Iris pigment epithelial cell (primary cell): ENCODE data around the gene MYO9B.
"Not testable (repeated sequence)": the region's sequence is repeated elsewhere in the genome, so short reads cannot be mapped to it uniquely, and the experiment has no call there.

Experiments used
- DNase-seq: peaks from one replicate; pipeline ENCODE4 v3.0.0-alpha.2; 2011; ENCODE audit warnings: low read depth

The MYO9B gene

GRCh38 chr19:17180997-17181702, 105.6 kb downstream of the MYO9B start:
- no peak for DNase-seq

- DNase-seq, result no peak
These were observed 107.7 kb downstream of the MYO9B start for GRCh38 chr19:17183271-17183761.

- DNase-seq, result no peak
These were observed 108.3 kb downstream of the MYO9B start for GRCh38 chr19:17183858-17184321.

DNA sequence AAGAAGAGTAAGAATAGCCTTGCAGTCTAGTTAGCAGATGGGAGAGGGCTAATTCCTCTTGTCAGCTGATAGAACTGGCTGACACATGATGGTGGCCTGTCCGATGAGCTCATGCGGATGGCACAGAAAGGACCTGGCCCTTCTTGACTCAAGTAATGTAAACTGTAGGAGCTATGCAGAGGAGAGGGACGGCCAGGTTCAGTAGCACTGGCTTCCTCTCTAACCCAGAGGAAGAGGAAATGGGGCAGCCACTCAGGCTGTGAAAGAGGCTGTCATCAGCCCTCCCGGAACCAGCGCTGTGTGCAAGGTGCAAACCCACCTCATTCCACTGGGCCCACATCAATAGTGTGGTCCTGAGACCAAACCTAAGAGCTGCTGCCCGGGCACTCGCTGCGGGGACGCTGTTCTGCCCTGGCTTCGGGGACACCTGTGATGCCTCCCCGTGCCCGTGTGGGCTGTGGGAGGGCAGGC, 108.8 kb downstream of the MYO9B start:
- no peak for DNase-seq

- no peak for DNase-seq
These were observed 110.0 kb downstream of the MYO9B start for GRCh38 chr19:17185590-17185989.

- DNase-seq, result not testable (repeated sequence)
These were observed 116.2 kb downstream of the MYO9B start for GRCh38 chr19:17191736-17192135.

- no peak for DNase-seq
These were observed 117.2 kb downstream of the MYO9B start for GRCh38 chr19:17192751-17193150.

DNA sequence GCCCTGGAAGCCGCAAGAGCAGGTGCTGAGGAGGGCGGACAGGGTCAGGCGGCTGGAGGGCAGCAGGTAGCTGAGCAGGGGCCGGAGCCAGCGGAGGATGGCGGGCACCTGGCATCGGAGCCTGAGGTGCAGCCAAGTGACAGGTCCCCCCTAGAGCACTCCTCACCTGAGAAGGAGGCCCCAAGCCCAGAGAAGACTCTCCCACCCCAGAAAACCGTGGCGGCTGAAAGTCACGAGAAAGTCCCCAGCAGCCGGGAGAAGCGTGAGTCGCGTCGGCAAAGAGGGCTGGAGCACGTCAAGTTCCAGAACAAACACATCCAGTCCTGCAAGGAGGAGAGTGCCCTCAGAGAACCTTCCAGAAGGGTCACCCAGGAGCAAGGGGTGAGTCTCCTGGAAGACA, 119.0 kb downstream of the MYO9B start:
- DNase-seq, result no peak

GRCh38 chr19:17195106-17195505, 119.5 kb downstream of the MYO9B start:
- DNase-seq, result no peak

DNA sequence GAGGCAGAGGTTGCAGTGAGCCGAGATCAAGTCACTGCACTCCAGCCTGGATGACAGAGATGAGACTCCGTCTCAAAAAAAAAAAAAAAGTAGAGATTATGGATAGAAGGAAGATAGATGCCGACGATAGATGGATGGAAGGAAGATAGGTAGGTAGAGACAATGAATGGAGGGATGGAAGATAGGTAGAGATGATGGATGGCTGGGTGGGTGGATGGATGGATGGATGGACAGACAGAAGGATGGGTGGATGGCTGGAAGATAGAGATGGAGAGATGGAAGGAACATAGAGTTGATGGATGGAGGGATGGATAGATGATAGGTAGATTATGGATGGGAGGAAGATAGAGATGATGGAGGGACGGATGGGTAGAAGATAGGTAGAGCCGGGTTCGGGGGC, 121.0 kb downstream of the MYO9B start:
- DNase-seq, result no peak

DNA sequence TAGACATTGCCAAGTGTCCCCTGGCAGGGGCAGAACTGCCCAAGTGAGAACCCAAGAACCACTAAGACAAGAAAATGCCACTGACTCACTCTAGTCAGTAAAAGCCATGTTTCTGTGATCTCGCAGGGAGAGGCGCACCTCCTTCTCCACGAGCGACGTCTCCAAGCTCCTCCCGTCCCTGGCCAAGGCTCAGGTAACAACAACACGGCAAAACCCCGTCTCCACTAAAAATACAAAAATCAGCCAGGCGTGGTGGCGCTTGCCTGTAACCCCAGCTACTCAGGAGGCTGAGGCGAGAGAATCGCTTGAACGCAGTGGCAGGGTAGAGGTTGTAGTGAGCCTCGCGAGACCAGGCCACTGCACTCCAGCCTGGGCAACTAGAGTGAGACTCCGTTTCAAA, 122.1 kb downstream of the MYO9B start:
- DNase-seq, result no peak

DNA sequence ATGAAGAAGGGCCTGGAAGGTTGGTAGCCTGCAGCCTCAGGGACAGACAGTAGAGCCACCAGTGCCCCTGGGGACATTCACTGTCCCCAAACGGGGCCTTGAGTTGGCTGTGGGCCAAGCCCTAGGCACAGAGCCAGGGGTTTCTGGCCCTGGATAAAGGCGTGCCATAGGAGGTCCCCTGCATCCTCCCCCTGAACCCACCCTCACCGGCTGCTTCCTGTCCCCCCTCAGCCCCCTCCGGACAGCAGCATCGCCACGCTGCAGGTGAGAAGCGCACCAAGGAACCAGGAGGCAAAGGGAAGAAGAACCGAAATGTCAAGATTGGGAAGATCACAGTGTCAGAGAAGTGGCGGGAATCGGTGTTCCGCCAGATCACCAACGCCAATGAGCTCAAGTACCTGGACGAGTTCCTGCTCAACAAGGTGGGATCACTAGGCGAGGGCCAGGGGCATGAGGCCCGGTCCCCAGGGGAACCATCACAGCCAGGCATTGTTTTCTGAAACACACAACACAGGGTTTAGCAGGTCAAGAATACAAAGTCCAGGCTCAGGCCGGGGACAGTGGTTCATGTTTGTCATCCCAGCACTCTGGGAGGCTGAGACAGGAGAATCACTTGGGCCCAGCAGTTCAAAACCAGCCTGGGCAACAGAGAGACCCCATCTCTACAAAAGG, 125.0 kb downstream of the MYO9B start:
- DNase-seq, result no peak

DNA sequence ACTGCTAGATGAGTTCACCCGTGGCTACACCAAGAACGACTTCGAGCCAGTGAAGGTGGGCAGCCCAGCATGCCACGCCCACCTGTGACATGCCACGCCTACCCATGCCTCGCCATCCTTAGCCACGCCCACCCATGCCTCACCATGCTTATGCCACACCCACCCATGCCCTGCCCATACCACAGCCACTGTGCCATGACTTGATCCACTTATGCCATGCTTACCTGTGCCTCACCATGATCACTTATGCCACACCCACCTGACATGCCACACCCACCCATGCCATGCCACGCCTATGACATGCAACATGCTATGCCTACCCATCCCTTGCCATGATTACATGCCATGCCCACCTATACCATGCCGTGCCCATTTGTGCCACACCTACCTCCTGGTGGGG, 126.7 kb downstream of the MYO9B start:
- no peak for DNase-seq

GRCh38 chr19:17202713-17203112, 127.1 kb downstream of the MYO9B start:
- DNase-seq, result no peak

DNA sequence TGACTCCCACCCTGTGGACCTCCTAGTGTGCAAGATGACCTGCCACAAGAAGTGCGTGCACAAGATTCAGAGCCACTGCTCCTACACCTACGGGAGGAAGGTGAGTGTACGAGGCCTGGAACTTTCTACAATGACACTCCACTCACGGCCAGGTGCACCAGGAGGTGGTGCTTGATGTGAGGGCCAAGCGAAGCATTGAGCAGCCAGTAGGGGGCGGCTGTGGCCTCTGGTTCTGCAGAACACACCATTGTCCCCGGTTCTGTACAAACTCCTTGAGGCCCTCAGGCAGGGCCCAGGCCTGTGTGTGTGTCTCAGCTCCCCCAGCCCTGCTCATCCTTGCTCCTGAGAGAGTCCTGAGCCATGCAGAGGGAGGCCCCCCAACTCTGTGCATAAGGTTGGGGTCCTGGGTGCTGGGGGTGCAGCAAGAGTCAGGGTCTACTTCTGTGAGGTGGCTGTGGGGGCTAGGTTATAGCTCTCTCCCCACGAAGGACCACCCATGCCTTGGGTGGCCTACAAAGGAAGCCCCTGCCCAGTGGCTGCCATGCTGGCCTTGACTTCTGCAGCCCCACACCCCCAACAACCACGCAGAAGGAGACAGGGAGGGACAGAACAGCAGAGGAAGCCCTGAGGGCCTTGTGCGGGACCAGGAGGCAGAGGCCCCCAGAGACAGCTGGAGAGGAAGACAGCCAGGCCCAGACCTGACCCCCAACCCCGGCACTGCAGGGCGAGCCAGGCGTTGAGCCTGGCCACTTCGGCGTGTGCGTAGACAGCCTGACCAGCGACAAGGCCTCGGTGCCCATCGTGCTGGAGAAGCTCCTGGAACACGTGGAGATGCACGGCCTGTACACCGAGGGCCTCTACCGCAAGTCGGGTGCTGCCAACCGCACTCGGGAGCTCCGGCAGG, 129.9 kb downstream of the MYO9B start:
- peak; percentile 62 for DNase-seq

DNA sequence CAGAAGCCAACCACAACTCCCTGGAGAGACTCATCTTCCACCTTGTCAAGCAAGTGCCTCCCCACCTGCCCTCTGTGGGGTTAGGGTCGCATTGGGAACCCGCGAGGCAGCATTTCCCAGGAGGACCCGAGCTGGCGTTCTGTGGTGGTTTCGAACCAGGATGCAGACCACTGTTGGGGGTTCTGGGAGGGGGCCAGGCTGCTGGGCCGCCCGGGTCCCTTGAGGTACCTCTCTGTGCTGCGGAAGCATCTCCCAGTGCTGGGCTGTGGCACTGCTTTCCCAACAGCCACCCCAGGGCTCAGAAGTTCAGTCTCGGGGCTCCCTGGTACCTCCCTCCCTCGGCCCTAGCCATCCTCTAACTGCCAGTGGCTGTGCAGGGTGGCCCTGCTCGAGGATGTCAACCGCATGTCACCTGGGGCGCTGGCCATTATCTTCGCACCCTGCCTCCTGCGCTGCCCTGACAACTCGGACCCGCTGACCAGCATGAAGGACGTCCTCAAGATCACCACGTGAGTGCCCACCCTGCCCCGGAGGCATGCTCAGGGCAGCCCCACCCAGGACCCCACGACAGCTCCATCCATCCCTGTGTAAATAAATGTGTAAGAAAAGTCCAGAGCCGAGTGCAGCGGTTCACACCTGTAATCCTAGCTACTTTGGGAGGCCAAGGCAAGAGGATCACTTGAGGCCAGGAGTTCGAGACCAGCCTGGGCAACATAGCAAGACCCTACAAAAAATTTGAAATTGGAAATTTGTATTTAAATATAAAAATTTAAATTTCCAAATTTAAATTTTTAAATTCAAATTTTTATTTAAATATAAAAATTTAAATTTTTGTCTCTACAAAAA, 131.4 kb downstream of the MYO9B start:
- DNase-seq, result no peak

DNA sequence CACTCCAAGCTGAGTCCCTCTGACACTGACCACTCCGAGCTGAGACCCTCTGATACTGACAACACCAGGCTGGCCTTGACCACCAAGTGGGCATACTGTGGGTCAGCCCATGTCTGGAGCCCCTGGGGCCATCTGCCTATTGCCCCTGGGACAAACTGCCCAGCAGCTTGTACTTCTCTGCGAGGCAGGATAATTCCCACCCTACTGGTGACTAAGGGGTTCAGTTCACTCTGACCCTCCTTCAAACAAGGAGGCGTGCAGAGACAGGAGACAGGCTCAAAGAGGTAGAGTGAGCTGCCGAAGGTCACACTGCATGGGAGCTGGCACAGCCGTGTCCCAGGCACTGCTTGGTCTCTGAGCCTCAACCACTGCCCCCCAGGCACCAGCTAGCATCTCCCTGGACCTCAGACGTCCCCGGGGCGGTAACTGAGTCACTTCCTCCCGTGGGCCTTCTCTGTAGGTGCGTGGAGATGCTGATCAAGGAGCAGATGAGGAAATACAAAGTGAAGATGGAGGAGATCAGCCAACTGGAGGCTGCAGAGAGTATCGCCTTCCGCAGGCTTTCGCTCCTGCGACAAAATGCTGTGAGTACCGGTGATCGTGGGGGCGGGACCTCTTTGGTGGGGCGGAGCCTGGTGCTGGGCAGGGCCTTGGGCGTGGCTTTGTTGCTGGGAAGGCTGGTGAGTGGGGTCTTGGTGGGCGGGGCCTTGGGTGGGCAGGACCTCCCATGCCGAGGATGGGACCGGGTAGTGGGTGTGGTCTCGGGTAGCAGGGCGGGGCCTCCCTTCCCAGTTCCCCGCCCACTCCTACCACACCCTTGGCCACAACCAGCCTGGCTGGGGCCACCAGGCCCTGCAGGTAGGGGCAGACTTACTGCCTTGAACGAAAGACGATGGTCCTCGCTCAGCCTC, 133.8 kb downstream of the MYO9B start:
- DNase-seq, result peak; percentile 40

DNA sequence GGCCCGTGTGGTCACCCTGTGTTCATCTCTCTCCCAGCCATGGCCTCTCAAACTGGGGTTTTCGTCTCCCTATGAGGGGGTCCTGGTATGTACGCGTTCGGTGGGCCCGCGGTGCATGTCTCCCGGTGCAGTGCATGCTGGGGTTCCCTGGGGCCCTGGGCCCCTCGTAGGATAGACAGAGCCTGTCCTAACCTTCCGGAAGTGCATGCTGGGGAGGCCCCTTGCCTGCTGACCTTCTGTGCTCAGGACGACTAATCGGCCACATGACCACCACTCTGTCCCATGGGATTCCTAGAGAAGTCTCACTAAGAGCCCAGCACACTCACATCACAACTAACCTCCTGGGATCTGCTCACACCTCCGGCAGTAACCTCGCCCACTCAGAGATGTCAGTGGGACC, 134.7 kb downstream of the MYO9B start:
- DNase-seq, result no peak

DNA sequence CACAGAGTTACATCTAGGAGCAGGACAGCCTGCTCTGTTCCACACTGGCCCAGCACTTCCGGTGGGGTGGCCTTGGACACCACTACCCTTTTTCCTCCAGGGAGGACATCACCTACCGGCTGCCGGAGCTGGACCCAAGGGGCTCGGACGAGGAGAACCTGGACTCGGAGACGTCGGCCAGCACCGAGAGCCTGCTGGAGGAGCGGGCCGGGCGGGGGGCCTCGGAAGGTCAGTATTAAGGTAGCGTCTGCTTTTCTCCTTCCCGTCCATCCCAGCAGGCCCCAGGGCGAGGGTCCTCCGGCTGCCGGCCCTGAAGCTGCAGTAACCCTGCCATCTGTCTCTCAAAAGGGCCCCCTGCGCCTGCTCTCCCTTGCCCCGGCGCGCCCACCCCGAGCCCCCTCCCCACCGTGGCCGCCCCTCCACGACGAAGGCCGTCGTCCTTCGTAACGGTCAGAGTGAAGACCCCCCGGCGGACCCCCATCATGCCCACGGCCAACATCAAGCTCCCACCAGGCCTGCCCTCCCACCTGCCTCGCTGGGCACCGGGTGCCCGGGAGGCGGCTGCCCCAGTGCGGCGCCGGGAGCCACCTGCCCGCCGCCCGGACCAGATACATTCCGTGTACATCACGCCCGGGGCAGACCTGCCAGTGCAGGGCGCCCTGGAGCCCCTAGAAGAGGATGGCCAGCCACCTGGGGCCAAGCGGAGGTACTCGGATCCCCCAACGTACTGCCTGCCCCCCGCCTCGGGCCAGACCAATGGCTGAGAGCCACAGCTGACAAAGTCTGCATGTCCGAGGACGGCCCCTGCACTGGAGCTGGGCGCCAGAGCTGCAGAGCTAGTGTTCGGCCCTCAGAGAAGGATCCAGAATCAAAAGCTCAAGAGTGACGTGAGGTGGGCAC, 136.2 kb downstream of the MYO9B start:
- DNase-seq, result no peak
